ENCODE data around the gene APOL3.

APOL3 gene

GRCh38 chr22:36185828-36186624 lies 25.5 kb upstream of the APOL3 start:
- peak; percentile 7 for TF ChIP-seq CTCF (IDR thresholded peaks at IDR 0.05; ENCODE audit: low read depth, low read length, missing control alignments)
- Histone ChIP-seq H3K27ac (no peak overlapping the region), H3K4me3 (ENCODE audit: low read depth, low read length) (no peak overlapping the region), H3K36me3 (replicated peaks) (no peaks in the 10 kb centered on the region), H3K27me3 (replicated peaks) (no peaks in the 10 kb centered on the region)
- DNase-seq: no peak
- in situ Hi-C loops (cut with HindIII; ENCODE audit: low pct_ligation_motif_present, low sequenced_read_pairs): no loop called here

GRCh38 chr22:36184433-36185025 lies 24.0 kb upstream of the APOL3 start:
- no peaks in the 10 kb centered on the region for H3K27me3 ChIP-seq (replicated peaks)
- H3K4me3 ChIP-seq (ENCODE audit: low read depth, low read length): no peak overlapping the region
- TF ChIP-seq CTCF (IDR thresholded peaks at IDR 0.05; ENCODE audit: low read depth, low read length, missing control alignments): no peak
- DNase-seq: no peak
- H3K36me3 ChIP-seq (replicated peaks): no peaks in the 10 kb centered on the region
- in situ Hi-C loops (cut with HindIII; ENCODE audit: low pct_ligation_motif_present, low sequenced_read_pairs): no loop called here
- no peak overlapping the region for H3K27ac ChIP-seq

DNA sequence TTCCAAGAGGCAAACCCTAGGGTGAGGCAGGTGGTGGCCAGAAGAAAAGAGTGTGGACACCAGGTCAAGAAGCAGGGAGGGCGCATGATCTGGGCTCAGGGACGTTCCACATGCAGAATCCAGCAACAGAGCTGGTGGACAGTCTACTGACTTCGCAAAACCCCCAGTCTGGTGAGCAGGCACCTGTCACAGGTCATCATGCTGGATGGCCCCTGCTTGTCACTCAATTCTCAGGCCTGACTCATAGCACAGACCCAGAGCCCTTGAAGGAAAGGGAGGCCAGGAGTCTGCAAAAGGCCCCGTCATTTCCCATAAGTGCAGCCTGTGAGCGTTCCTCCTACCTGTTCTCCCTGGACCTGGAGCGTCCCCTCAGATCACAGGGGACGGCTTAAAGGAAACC lies 22.9 kb upstream of the APOL3 start:
- in situ Hi-C loops (cut with HindIII; ENCODE audit: low pct_ligation_motif_present, low sequenced_read_pairs): no loop called here
- TF ChIP-seq CTCF (IDR thresholded peaks at IDR 0.05; ENCODE audit: low read depth, low read length, missing control alignments): no peak
- no peaks in the 10 kb centered on the region for H3K27me3 ChIP-seq (replicated peaks)

GRCh38 chr22:36182857-36183256 lies 22.3 kb upstream of the APOL3 start:
- Histone ChIP-seq H3K27ac (no peak overlapping the region), H3K27me3 (replicated peaks) (no peaks in the 10 kb centered on the region), H3K36me3 (replicated peaks) (no peaks in the 10 kb centered on the region), H3K4me3 (ENCODE audit: low read depth, low read length) (no peak overlapping the region)
- DNase-seq: no peak
- no peak for TF ChIP-seq CTCF (IDR thresholded peaks at IDR 0.05; ENCODE audit: low read depth, low read length, missing control alignments)
- in situ Hi-C loops (cut with HindIII; ENCODE audit: low pct_ligation_motif_present, low sequenced_read_pairs): no loop called here

More for the DNA sequence above, 22.9 kb upstream of the APOL3 start:
- H3K27ac ChIP-seq: no peak overlapping the region
- H3K36me3 ChIP-seq (replicated peaks): no peaks in the 10 kb centered on the region
- no peak for DNase-seq
- H3K4me3 ChIP-seq (ENCODE audit: low read depth, low read length): no peak overlapping the region

- Histone ChIP-seq H3K27ac (no peak overlapping the region), H3K27me3 (replicated peaks) (no peaks in the 10 kb centered on the region), H3K36me3 (replicated peaks) (no peaks in the 10 kb centered on the region), H3K4me3 (ENCODE audit: low read depth, low read length) (no peak overlapping the region)
- in situ Hi-C loops (cut with HindIII; ENCODE audit: low pct_ligation_motif_present, low sequenced_read_pairs): no loop called here
- no peak for TF ChIP-seq CTCF (IDR thresholded peaks at IDR 0.05; ENCODE audit: low read depth, low read length, missing control alignments)
- DNase-seq: no peak
These were observed 21.5 kb upstream of the APOL3 start for GRCh38 chr22:36182056-36182455.

Measured in brain microvascular endothelial cell (primary cell).